Esophagus squamous epithelium (tissue), 5 donors: ENCODE results near the gene CACNA1B. TPM values are rescaled to one million over a fixed set of nuclear protein-coding genes. Genes with fewer than 3 reads are reported as not detected.

Experiments used
- DNase-seq: peaks from one replicate; lab custom pipeline; 2025; lab: John Stamatoyannopoulos, UW
- H3K27ac ChIP-seq, 4 donors: fragments of 200-600 bp; sonication (generic); one replicate each; pipeline ENCODE4 v1.5.1; 2016 to 2019; ENCODE audit warnings: mild to moderate bottlenecking in 1 of 4
- H3K27me3 ChIP-seq, 4 donors: fragments of 200-600 bp; sonication (generic); 1 replicate in 3 of 4; 2 replicates in 1 of 4; pipeline versions ENCODE4 v1.5.1 to v1.6.0; 2017 to 2021; ENCODE audit warnings: antibody characterized with exemption in 1 of 4
- H3K36me3 ChIP-seq, 3 donors: fragments of 200-600 bp; sonication (generic); one replicate each; pipeline ENCODE4 v1.5.1; 2016 to 2019
- H3K4me1 ChIP-seq, 3 donors: fragments of 200-600 bp; sonication (generic); one replicate each; pipeline ENCODE4 v1.5.1; 2017 to 2019
- H3K4me3 ChIP-seq, 4 donors: fragments of 200-600 bp; sonication (generic); 1 replicate in 3 of 4; 2 replicates in 1 of 4; pipeline ENCODE4 v1.5.1; 2016 to 2019; ENCODE audit warnings: mild to moderate bottlenecking in 2 of 4, moderate library complexity in 1 of 4
- H3K9me3 ChIP-seq, 3 donors: fragments of 200-600 bp; sonication (generic); one replicate each; pipeline ENCODE4 v1.5.1; 2016 to 2019
- CTCF ChIP-seq, 6 experiments: fragments of 450-650 bp in 4 of 6; fragments of 200-600 bp in 2 of 6; sonication (generic) in 2 of 6; IDR thresholded peaks; one replicate each; pipeline ENCODE4 v1.5.1; 2016 to 2019; ENCODE audit warnings: antibody characterized with exemption in 6 of 6, mild to moderate bottlenecking in 4 of 6, moderate library complexity in 4 of 6
- POLR2A ChIP-seq, 4 donors: fragments of 450-650 bp; IDR thresholded peaks; one replicate each; pipeline ENCODE4 v1.6.1; 2017; ENCODE audit warnings: antibody characterized with exemption in 4 of 4, mild to moderate bottlenecking in 4 of 4, moderate library complexity in 3 of 4
- WGBS, 2 donors: methylation state at CpG; one replicate each; pipeline ENCODE4 v1.1.5; 2018; 5-methylcytosine and 5-hydroxymethylcytosine counted together
- intact Hi-C: fragments of 100-400 bp; cut with DNase I; formaldehyde crosslinking; loops from one replicate; pipeline ENCODE4 v1.15.0; 2022
- total RNA-seq, 4 donors: library from RNA; depleted of rRNA; stranded (reverse); fragments of >200 nt; gene quantifications; one replicate each; pipeline ENCODE4 v1.1.0, GENCODE V29; 2016
- donor health status: DM: yes; HTN: yes; CAD: no.

Gene CACNA1B
- total RNA-seq, 4 donors from 2014 or later = not detected

DNA sequence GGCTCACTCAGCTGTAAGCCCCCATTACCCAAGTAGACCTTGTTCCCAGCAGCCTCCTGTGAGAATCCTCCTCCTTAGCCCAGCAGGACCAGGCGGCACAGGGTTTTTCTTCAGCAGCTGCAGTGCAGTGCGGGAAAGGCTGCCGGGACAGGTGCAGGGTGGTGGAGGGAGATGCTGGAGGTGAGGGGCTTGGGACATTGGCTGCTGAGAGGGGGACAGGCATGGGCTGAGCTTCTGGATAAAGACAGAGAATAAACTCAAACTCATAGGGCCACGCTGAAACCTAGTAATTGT lies 174.7 kb downstream of the CACNA1B start:
- H3K4me1 ChIP-seq = no peaks in the 10 kb centered on the region
- no peak for DNase-seq
- H3K27me3 ChIP-seq = peaks cover 0 to 43% (median 0%) of the 10 kb centered on the region in 4 donors
- no peaks in the 10 kb centered on the region for H3K9me3 ChIP-seq
- TF ChIP-seq POLR2A (IDR thresholded peaks at IDR 0.05) (no peak), CTCF (IDR thresholded peaks at IDR 0.05) (no peak)
- H3K27ac ChIP-seq = no peak overlapping the region
- no peak overlapping the region for H3K4me3 ChIP-seq
- WGBS, 2 donors = 74 to 82% methylated on average over 3 of the region's 4 CpGs
- intact Hi-C loops = no loop called here
- H3K36me3 ChIP-seq = no peaks in the 10 kb centered on the region

GRCh38 chr9:138052635-138053320 lies 175.2 kb downstream of the CACNA1B start:
- Histone ChIP-seq H3K27ac (no peak overlapping the region), H3K27me3 (peaks cover 0 to 43% (median 0%) of the 10 kb centered on the region in 4 donors), H3K36me3 (no peaks in the 10 kb centered on the region), H3K4me3 (no peak overlapping the region), H3K4me1 (no peaks in the 10 kb centered on the region), H3K9me3 (no peaks in the 10 kb centered on the region)
- 70 to 77% methylated on average over 9 to 11 of the region's 12 CpGs for WGBS, 2 donors
- intact Hi-C loops = no loop called here
- no peak for DNase-seq
- TF ChIP-seq POLR2A (IDR thresholded peaks at IDR 0.05) (no peak), CTCF (IDR thresholded peaks at IDR 0.05) (no peak)

DNA sequence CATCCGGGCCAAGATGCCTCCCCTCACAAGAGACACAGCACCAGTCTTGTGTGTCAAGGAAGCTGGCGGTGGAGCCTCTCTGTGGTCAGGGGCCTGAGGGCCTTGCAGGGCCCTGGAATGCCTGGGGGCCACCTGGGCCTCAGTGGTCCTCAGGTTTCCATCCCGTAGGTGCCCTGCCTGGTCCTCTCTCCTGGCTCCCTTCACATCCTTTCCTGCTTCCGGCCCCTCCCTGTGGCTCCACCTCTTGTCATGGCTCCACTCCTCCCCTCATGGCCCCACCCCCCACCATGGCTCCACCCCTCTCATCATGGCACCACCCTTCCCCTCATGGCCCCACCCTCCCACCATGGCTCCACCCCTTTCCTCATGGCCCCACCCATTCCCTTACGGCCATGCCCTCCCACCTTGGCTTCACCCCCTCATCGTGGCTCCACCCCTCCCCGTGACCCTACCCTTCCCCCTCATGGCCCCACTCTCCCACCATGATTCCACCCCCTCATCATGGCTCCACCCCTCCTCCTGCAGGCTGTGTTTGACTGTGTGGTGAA lies 175.8 kb downstream of the CACNA1B start:
- H3K27me3 ChIP-seq = peaks cover 0 to 42% (median 0%) of the 10 kb centered on the region in 4 donors
- no peaks in the 10 kb centered on the region for H3K9me3 ChIP-seq
- no peak overlapping the region for H3K27ac ChIP-seq
- no peaks in the 10 kb centered on the region for H3K4me1 ChIP-seq
- TF ChIP-seq POLR2A (IDR thresholded peaks at IDR 0.05) = no peak
- no peak for TF ChIP-seq CTCF (IDR thresholded peaks at IDR 0.05)
- H3K36me3 ChIP-seq = no peaks in the 10 kb centered on the region
- DNase-seq = no peak
- whole genome bisulfite sequencing, 2 donors = 66 to 79% methylated on average over 4 to 6 of the region's 7 CpGs
- no peak overlapping the region for H3K4me3 ChIP-seq
- intact Hi-C loops = no loop called here

- H3K4me3 ChIP-seq = no peak overlapping the region
- intact Hi-C loops = no loop called here
- TF ChIP-seq POLR2A (IDR thresholded peaks at IDR 0.05) (no peak), CTCF (IDR thresholded peaks at IDR 0.05) (no peak)
- no peak overlapping the region for H3K27ac ChIP-seq
- DNase-seq = no peak
- no peaks in the 10 kb centered on the region for H3K4me1 ChIP-seq
- no peaks in the 10 kb centered on the region for H3K9me3 ChIP-seq
- H3K27me3 ChIP-seq = peaks cover 0 to 38% (median 0%) of the 10 kb centered on the region in 4 donors
- H3K36me3 ChIP-seq = no peaks in the 10 kb centered on the region
- 53 to 65% methylated on average over 3 to 8 of the region's 16 CpGs for WGBS, 2 donors
Observed at GRCh38 chr9:138053996-138054752, 176.6 kb downstream of the CACNA1B start.

GRCh38 chr9:138057726-138058125 lies 180.1 kb downstream of the CACNA1B start:
- no peaks in the 10 kb centered on the region for H3K36me3 ChIP-seq
- no peaks in the 10 kb centered on the region for H3K4me1 ChIP-seq
- intact Hi-C loops = no loop called here
- no peak for DNase-seq
- H3K9me3 ChIP-seq = no peaks in the 10 kb centered on the region
- WGBS, 2 donors = 45 to 83% methylated on average over 3 to 8 of the region's 8 CpGs
- H3K27me3 ChIP-seq = peaks cover 0 to 7% (median 0%) of the 10 kb centered on the region in 4 donors
- H3K4me3 ChIP-seq = no peak overlapping the region
- no peak for TF ChIP-seq POLR2A (IDR thresholded peaks at IDR 0.05)
- no peak for TF ChIP-seq CTCF (IDR thresholded peaks at IDR 0.05)
- no peak overlapping the region for H3K27ac ChIP-seq
